ENCODE data around the gene PTPRD. TPM values are rescaled to one million over a fixed set of nuclear protein-coding genes. Genes with fewer than 3 reads are reported as not detected.

PTPRD gene
- total RNA-seq, 2 donors from 2014 or later, result 60.1 to 75.7 TPM

- Histone ChIP-seq H3K27ac (no peak overlapping the region), H3K9me3 (no peaks in the 10 kb centered on the region), H3K9ac (ENCODE audit: low read depth in 2 of 2, low read length in 2 of 2) (no peak overlapping the region), H3K27me3 (no peaks in the 10 kb centered on the region), H3K4me3 (no peak overlapping the region), H3K4me1 (no peaks in the 10 kb centered on the region), H3K36me3 (no peaks in the 10 kb centered on the region)
- no peak for TF ChIP-seq CTCF (IDR thresholded peaks at IDR 0.05)
- no peak for DNase-seq
- intact Hi-C loops (cut with DNase I), result no loop called here
Observed at GRCh38 chr9:9170439-9171134, 1442.2 kb downstream of the PTPRD start.

GRCh38 chr9:9142001-9142400 is 1470.8 kb downstream of the PTPRD start:
- no peaks in the 10 kb centered on the region for H3K4me1 ChIP-seq
- no peak overlapping the region for H3K9ac ChIP-seq (ENCODE audit: low read depth in 2 of 2, low read length in 2 of 2)
- no peaks in the 10 kb centered on the region for H3K27me3 ChIP-seq
- no peaks in the 10 kb centered on the region for H3K9me3 ChIP-seq
- no peak for TF ChIP-seq CTCF (IDR thresholded peaks at IDR 0.05)
- H3K27ac ChIP-seq, result no peak overlapping the region
- intact Hi-C loops (cut with DNase I), result no loop called here
- no peak overlapping the region for H3K4me3 ChIP-seq
- no peak for DNase-seq
- H3K36me3 ChIP-seq, result no peaks in the 10 kb centered on the region

- Histone ChIP-seq H3K4me1 (no peaks in the 10 kb centered on the region), H3K36me3 (no peaks in the 10 kb centered on the region), H3K27ac (no peak overlapping the region), H3K4me3 (no peak overlapping the region), H3K9ac (ENCODE audit: low read depth in 2 of 2, low read length in 2 of 2) (no peak overlapping the region), H3K9me3 (no peaks in the 10 kb centered on the region), H3K27me3 (no peaks in the 10 kb centered on the region)
- intact Hi-C loops (cut with DNase I), result no loop called here
- no peak for DNase-seq
- TF ChIP-seq CTCF (IDR thresholded peaks at IDR 0.05), result no peak
Observed at GRCh38 chr9:9133526-9133925, 1479.3 kb downstream of the PTPRD start.

- Histone ChIP-seq H3K27ac (no peak overlapping the region), H3K4me3 (no peak overlapping the region), H3K9ac (ENCODE audit: low read depth in 2 of 2, low read length in 2 of 2) (no peak overlapping the region), H3K36me3 (no peaks in the 10 kb centered on the region), H3K4me1 (no peaks in the 10 kb centered on the region), H3K9me3 (no peaks in the 10 kb centered on the region), H3K27me3 (no peaks in the 10 kb centered on the region)
- TF ChIP-seq CTCF (IDR thresholded peaks at IDR 0.05), result no peak
- DNase-seq, result no peak
- intact Hi-C loops (cut with DNase I), result no loop called here
Observed at GRCh38 chr9:9124616-9125015, 1488.2 kb downstream of the PTPRD start.

- intact Hi-C loops (cut with DNase I), result no loop called here
- Histone ChIP-seq H3K9ac (ENCODE audit: low read depth in 2 of 2, low read length in 2 of 2) (no peak overlapping the region), H3K4me1 (no peaks in the 10 kb centered on the region), H3K27me3 (no peaks in the 10 kb centered on the region), H3K36me3 (no peaks in the 10 kb centered on the region), H3K27ac (no peak overlapping the region), H3K9me3 (no peaks in the 10 kb centered on the region), H3K4me3 (no peak overlapping the region)
- no peak for DNase-seq
- TF ChIP-seq CTCF (IDR thresholded peaks at IDR 0.05), result no peak
Observed at GRCh38 chr9:9122230-9122875, 1490.4 kb downstream of the PTPRD start.
